Measurements from ENCODE around the gene ASS1. TPM values are rescaled to one million over a fixed set of nuclear protein-coding genes. Genes with fewer than 3 reads are reported as not detected.

ASS1 gene
- total and polyA plus RNA-seq, 2 of the 13 experiments (the other 11 are each of a cell fraction or from before 2014, with no cell fraction given), result 77.6 to 122 TPM

DNA sequence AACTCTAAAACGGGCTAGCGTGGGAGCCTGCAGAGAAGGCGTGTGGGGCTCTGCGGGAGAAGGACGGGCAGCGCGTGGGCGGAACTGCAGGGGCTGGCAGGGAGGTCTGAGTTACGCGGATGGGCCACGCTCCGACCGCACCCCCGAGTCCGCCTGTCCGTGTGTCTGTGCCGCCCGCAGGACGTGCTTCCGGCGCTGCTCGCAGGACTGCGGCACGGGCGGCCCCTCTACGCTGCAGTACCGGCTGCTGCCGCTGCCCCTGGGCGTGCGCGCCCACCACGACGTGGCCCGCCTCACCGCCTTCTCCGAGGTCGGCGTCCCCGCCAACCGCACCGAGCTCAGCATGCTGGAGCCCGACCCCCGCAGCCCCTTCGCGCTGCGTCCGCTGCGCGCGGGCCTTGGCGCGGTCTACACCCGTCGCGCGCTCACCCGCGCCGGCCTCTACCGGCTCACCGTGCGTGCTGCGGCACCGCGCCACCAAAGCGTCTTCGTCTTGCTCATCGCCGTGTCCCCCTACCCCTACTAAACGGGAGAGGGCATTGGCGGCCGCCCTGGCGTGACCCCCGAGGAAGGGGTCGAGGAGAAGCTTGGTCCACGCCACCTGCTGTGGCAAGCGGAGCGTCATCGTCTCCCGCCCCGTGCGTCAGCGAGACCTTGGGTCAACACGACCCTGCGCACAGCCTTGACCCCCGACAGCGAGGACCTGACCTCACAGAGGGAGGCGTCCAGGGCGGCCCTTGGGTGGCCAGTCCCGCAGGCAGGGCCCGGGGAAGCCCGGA lies 11.4 kb upstream of the ASS1 start (continued):
- TF ChIP-seq KIAA2018 (CRISPR knock-in tag; IDR thresholded peaks at IDR 0.05; ENCODE audit: borderline replicate concordance) (no peak), FOXP4 (CRISPR knock-in tag; IDR thresholded peaks at IDR 0.05) (no peak), TAF15 (IDR thresholded peaks at IDR 0.05; ENCODE audit: low read depth, low read length, poor library complexity, severe bottlenecking) (no peak), ZNF12 (CRISPR knock-in tag; IDR thresholded peaks at IDR 0.05) (no peak), SIN3B (IDR thresholded peaks at IDR 0.05; ENCODE audit: low read length) (no peak), SP140L (CRISPR knock-in tag; IDR thresholded peaks at IDR 0.05; ENCODE audit: borderline replicate concordance) (no peak), HDAC6 (IDR thresholded peaks at IDR 0.05; ENCODE audit: low read depth, low read length) (no peak), ATF2 (CRISPR knock-in tag; IDR thresholded peaks at IDR 0.05) (no peak), SPEN (CRISPR knock-in tag; IDR thresholded peaks at IDR 0.05; ENCODE audit: low read depth) (peak; percentile 79), ZNF33A (CRISPR knock-in tag; IDR thresholded peaks at IDR 0.05; ENCODE audit: borderline replicate concordance) (no peak)
- TF ChIP-seq, protein P1, sequence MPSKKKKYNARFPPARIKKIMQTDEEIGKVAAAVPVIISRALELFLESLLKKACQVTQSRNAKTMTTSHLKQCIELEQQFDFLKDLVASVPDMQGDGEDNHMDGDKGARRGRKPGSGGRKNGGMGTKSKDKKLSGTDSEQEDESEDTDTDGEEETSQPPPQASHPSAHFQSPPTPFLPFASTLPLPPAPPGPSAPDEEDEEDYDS (CRISPR knock-in tag; IDR thresholded peaks at IDR 0.05), result no peak
- TF ChIP-seq, protein P2, sequence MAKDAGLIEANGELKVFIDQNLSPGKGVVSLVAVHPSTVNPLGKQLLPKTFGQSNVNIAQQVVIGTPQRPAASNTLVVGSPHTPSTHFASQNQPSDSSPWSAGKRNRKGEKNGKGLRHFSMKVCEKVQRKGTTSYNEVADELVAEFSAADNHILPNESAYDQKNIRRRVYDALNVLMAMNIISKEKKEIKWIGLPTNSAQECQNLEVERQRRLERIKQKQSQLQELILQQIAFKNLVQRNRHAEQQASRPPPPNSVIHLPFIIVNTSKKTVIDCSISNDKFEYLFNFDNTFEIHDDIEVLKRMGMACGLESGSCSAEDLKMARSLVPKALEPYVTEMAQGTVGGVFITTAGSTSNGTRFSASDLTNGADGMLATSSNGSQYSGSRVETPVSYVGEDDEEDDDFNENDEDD (CRISPR knock-in tag; IDR thresholded peaks at IDR 0.05; ENCODE audit: borderline replicate concordance), result peak; percentile 37; the same call in 1 of the 2 replicates

All from HepG2 (cell line).